ENCODE measurements around the gene LIMK1. TPM values are rescaled to one million over a fixed set of nuclear protein-coding genes. Genes with fewer than 3 reads are reported as not detected.

The LIMK1 gene
- total and polyA plus RNA-seq, 2 of the 13 experiments (the other 11 are each of a cell fraction or from before 2014, with no cell fraction given): 8.9 to 18.8 TPM

- CTCF ChIA-PET (ENCODE audit: low intra/inter-chr PET ratio, low total read pairs): no interaction called here
- FAIRE-seq (no peak), DNase-seq (ENCODE audit: low spot score) (no peak), ATAC-seq (no peak)
- no TSS peak for BruUV-seq (replicated peaks)
- no peak for TF ChIP-seq CREB3 (CRISPR knock-in tag; IDR thresholded peaks at IDR 0.05)
- no peak for TF ChIP-seq TBX3 (IDR thresholded peaks at IDR 0.05; ENCODE audit: borderline replicate concordance)
- TF ChIP-seq ZNF619 (CRISPR knock-in tag; IDR thresholded peaks at IDR 0.05): no peak
- TF ChIP-seq PATZ1 (CRISPR knock-in tag; IDR thresholded peaks at IDR 0.05): no peak
- TF ChIP-seq RCOR2 (CRISPR knock-in tag; IDR thresholded peaks at IDR 0.05): no peak
- TF ChIP-seq ZMAT5 (CRISPR knock-in tag; IDR thresholded peaks at IDR 0.05; ENCODE audit: borderline replicate concordance, low read depth): no peak
- TF ChIP-seq DR1 (CRISPR knock-in tag; IDR thresholded peaks at IDR 0.05): no peak
- no peak for TF ChIP-seq ZGPAT (CRISPR knock-in tag; IDR thresholded peaks at IDR 0.05)
- no peak for TF ChIP-seq HDAC6 (IDR thresholded peaks at IDR 0.05; ENCODE audit: low read depth, low read length)
- no peak for TF ChIP-seq ZNF275 (CRISPR knock-in tag; IDR thresholded peaks at IDR 0.05; ENCODE audit: borderline replicate concordance)
- TF ChIP-seq ZUFSP (CRISPR knock-in tag; IDR thresholded peaks at IDR 0.05; ENCODE audit: borderline replicate concordance): no peak
- TF ChIP-seq ADNP (CRISPR knock-in tag; IDR thresholded peaks at IDR 0.05): no peak
- no peak for TF ChIP-seq ZNF570 (CRISPR knock-in tag; IDR thresholded peaks at IDR 0.05; ENCODE audit: borderline replicate concordance)
- no peak overlapping the region for H2AFZ ChIP-seq (ENCODE audit: low read length)
- 43% methylated on average over 1 of the region's 1 CpG for WGBS (ENCODE audit: low lambda C conversion rate)
- no peaks in the 10 kb centered on the region for H4K20me1 ChIP-seq (ENCODE audit: insufficient read depth, low read length)
- H3K9me3 ChIP-seq (ENCODE audit: low read length): no peaks in the 10 kb centered on the region
- no peak overlapping the region for H3K4me2 ChIP-seq (ENCODE audit: low read depth, low read length)
- H3K4me1 ChIP-seq (ENCODE audit: insufficient read depth, low read length): peaks cover 38% of the 10 kb centered on the region
- H3K27me3 ChIP-seq (ENCODE audit: control insufficient read depth in 1 of 2, insufficient read depth in 2 of 2, low read length in 2 of 2): peaks cover 4 to 22% of the 10 kb centered on the region in 2 experiments; a peak in 3 of 5 replicates
- H3K4me3 ChIP-seq (replicated peaks in 1 of 3; ENCODE audit: insufficient read depth in 1 of 3, low read depth in 2 of 3, low read length in 3 of 3): no peak overlapping the region
- H3K27ac ChIP-seq (ENCODE audit: extremely low read length, insufficient read depth, low read length): no peak overlapping the region
- in situ Hi-C loops (cut with HindIII; ENCODE audit: extremely low pct_ligation_motif_present, low pct_unique_long_range_greater_than_20kb) (no loop called here), intact Hi-C loops (cut with micrococcal nuclease; ENCODE audit: unreplicated experiment) (no loop called here)
- POLR2A ChIA-PET: no interaction called here
- H3K79me2 ChIP-seq (ENCODE audit: insufficient read depth, low read length): no peaks in the 10 kb centered on the region
- no peaks in the 10 kb centered on the region for H3K36me3 ChIP-seq (replicated peaks in 1 of 2; ENCODE audit: control insufficient read depth in 1 of 2, insufficient read depth in 2 of 2, low read length in 2 of 2)
- no peak overlapping the region for H3K9ac ChIP-seq (ENCODE audit: insufficient read depth, low read depth, low read length)
Measured at GRCh38 chr7:74057987-74058386, 25.6 kb upstream of the LIMK1 start.

All from HepG2 (cell line).